22Rv1 (cell line): Measurements from ENCODE around the gene OR10V1.
"Not testable (repeated sequence)": the region's sequence is repeated elsewhere in the genome, so short reads cannot be mapped to it uniquely, and the experiment has no call there.

Source experiments
- H3K27ac ChIP-seq: fragments of 450-650 bp; 2 replicates; pipeline ENCODE4 v1.5.1; 2017
- ZFX ChIP-seq: fragments of 450-650 bp; IDR thresholded peaks from 2 replicates; pipeline ENCODE4 v1.6.1; 2017; ENCODE audit warnings: antibody characterized with exemption, borderline replicate concordance
- TF ChIP-seq, protein P1 (sequence below): fragments of 450-650 bp; IDR thresholded peaks from 2 replicates; pipeline ENCODE4 v1.5.1; 2017; ENCODE audit warnings: mild to moderate bottlenecking

OR10V1 gene

DNA sequence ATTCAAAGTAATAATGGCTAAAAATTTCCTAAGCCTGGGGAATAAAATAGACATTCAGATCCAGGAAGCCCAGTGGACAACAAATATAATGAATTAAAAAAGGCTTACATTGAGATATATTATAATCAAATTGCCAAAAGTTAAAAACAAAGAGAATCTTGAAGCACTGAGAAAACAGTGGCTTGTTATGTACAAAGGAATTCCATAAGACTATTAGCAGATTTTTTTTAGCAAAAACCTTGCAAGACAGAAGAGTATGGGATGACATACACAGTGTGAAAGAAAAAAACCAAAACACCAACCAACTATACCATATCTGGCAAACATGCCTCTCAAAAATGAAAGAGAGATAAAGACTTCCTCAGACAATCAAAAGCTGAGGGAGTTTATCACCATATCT is 20.7 kb downstream of the OR10V1 start:
- no peak overlapping the region for H3K27ac ChIP-seq
- TF ChIP-seq, protein P1, sequence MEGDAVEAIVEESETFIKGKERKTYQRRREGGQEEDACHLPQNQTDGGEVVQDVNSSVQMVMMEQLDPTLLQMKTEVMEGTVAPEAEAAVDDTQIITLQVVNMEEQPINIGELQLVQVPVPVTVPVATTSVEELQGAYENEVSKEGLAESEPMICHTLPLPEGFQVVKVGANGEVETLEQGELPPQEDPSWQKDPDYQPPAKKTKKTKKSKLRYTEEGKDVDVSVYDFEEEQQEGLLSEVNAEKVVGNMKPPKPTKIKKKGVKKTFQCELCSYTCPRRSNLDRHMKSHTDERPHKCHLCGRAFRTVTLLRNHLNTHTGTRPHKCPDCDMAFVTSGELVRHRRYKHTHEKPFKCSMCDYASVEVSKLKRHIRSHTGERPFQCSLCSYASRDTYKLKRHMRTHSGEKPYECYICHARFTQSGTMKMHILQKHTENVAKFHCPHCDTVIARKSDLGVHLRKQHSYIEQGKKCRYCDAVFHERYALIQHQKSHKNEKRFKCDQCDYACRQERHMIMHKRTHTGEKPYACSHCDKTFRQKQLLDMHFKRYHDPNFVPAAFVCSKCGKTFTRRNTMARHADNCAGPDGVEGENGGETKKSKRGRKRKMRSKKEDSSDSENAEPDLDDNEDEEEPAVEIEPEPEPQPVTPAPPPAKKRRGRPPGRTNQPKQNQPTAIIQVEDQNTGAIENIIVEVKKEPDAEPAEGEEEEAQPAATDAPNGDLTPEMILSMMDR, result no peak
- no peak for TF ChIP-seq ZFX

DNA sequence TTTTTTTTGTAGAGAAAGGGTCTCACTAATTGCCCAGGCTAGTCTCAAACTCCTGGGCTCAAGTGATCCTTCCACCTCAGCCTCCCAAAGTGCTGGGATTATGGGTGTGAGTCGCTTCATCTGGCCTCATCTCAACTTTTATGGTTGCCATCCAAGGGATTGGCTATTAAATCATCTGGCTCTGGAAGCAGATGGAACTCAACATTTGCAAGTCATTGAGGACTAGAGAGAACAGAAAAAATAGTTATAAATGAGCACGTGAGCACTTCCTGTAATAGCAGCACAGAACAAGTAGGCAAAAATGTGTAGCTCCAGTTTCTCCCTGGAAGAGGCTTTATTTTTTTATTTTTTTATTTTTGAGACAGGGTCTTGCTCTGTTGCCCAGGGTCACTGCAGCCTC is 22.5 kb downstream of the OR10V1 start:
- no peak overlapping the region for H3K27ac ChIP-seq
- TF ChIP-seq ZFX, result no peak
- TF ChIP-seq, protein P1, result no peak

DNA sequence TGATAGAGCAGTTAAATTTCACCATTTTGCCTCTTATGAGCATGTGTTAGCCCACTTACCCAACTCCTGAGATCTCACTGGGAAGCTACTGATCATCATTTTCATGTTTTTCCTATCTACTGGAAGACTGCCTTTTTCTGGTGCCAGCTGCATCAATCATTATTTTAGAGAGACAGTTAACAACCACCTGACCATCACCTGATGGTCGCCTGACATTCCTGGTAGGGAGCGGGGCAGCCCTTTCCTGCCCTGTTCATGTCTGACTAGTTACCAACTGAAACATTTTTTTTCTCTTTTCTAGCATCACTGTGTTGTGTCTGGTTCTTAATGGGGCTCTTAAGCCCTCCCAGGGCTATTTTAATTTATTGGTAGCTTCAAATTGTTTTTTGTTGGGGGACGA is 24.6 kb downstream of the OR10V1 start:
- no peak for TF ChIP-seq ZFX
- TF ChIP-seq, protein P1, result no peak
- no peak overlapping the region for H3K27ac ChIP-seq

DNA sequence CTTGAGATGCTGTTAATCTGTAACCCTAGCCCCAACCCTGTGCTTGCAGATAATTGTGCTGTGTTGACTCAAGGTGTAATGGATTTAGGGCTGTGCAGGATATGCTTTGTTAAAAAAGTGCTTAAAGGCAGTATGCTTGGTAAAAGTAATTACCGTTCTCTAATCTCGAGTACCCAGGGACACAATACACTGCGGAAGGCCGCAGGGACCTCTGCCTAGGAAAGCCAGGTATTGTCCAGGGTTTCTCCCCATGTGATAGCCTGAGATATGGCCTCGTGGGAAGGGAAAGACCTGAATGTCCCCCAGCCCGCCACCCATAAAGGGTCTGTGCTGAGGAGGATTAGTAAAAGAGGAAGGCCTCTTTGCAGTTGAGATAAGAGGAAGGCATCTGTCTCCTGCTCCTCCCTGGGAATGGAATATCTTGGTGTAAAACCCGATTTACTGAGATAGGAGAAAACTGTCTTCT is 32.4 kb downstream of the OR10V1 start:
- H3K27ac ChIP-seq, result not testable (repeated sequence)

DNA sequence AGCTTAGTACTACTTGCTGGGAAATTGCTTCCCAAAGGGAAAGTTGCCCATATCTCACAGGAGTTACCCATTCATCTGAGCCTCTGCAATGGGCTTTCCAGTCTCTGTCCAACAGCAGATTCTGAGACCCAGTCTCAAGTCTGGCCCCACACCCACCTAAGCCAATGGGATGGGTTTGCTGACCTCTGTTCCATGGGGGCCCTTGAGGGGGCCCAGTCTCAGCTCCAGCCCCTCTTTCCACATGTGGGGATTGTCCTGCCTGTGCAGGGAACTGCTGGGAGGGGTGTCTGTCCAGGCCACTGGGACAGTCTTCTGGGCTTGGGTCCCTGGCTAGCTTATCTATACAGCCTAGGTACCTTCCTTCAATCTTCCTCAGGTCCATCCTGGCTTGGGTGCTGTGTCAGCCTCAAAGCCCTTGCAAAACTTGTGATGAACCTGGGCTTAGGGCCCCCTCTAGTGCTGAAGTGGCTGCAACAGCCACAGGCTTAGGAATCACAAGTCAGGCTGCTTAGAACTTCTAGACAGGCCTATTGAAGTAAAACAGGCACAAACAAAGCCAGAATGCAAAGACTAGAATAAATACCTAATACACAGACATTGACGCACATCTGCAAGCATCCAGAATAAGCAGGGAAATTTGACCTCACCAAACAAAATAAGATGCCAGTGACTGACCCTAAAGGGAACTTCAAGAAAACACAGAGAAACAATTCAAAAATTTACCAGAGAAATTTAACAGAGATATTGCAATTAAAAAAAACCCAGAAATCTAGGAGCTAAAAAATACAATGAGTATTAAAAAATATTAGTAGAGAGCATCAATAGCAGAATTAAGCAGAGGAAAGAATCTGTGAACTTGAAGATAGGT is 33.1 kb downstream of the OR10V1 start:
- H3K27ac ChIP-seq, result no peak overlapping the region
- TF ChIP-seq ZFX, result no peak
- TF ChIP-seq, protein P1, result peak; percentile 81

DNA sequence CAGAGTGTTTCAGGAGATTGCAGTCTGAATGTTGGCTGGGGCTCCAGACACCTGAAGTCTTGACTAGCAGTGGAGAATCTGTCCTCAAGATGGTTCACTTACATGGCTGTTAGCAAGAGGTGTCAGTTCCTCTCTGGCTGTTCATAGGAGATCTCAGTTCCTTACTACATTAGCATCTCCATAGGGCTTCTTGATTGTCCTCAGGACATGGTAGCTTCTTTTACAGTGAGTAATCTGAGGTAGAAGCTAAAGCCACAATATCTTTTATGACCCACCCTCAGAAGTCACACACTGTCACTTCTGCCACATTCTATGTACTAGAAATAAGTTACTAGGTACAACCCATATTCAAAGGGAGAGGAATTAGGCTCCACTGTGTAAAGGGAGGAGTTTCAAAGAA is 34.3 kb downstream of the OR10V1 start:
- H3K27ac ChIP-seq, result no peak overlapping the region
- no peak for TF ChIP-seq ZFX
- TF ChIP-seq, protein P1, result no peak

DNA sequence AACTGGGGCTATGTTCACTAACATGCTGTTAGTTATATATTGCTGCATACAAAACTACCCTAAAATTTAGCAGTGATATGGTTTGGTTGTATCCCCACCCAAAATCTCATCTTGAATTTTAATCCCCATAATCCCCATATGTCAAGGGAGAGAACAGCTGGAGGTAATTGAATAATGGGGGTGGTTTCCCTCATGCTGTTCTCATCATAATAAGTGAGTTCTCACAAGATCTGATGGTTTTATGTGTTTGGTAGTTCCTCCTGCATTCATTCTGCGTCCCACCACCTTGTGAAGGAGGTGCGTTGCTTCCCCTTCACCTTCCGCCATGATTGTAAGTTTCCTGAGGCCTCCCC is 34.9 kb downstream of the OR10V1 start:
- no peak overlapping the region for H3K27ac ChIP-seq
- TF ChIP-seq, protein P1, result no peak
- no peak for TF ChIP-seq ZFX
